Heart left ventricle (tissue), 13 donors: Measurements from ENCODE around the gene COL17A1.

Experiments used
- CTCF ChIP-seq, 12 donors: fragments of 200-600 bp; sonication (generic) in 4 of 12; IDR thresholded peaks; one replicate each; pipeline versions ENCODE4 v1.5.0 to v1.8.0; 2018 to 2022; ENCODE audit warnings: antibody characterized with exemption in 12 of 12, mild to moderate bottlenecking in 5 of 12
- POLR2A ChIP-seq, 2 donors: fragments of 450-650 bp; IDR thresholded peaks; one replicate each; pipeline ENCODE4 v1.6.1; 2017; ENCODE audit warnings: antibody characterized with exemption in 2 of 2, mild to moderate bottlenecking in 2 of 2, moderate library complexity in 2 of 2
- donor health status: ischemic (EF 13 %, LVEDD 7.1; RV severe dilation, severe dysfunction).
- donor health status: DM: no; HTN: yes; CAD: no.
- donor health status: DM: no; HTN: no; CAD: no.
- donor health status: ischemic (EF 25% LVEDD 6.9; RV normal size, moderate dysfunction).
- donor health status: ischemic (EF 25% LVEDD 5.7; RV mildly dilated, moderate dysfunction).
- donor health status: ischemic (EF 35%, LVEDD 5.7; RV mildly dilated, moderate dysfunction).
- donor health status: nonischemic (EF 11% LVEDD 7.7; RV severe dilation, severe dysfunction).
- donor health status: DM: yes; HTN: yes; CAD: no.
- donor health status: PGD.
- donor health status: ischemic (EF 29% LVEDD 5.4; RV normal size, mild dysfunction).
- donor health status: nonischemic (EF 23%, LVEDD 6.1; RV moderate dilation, normal function).

GRCh38 chr10:104099269-104099668 lies 13.6 kb upstream of the COL17A1 start:
- TF ChIP-seq CTCF (IDR thresholded peaks at IDR 0.05) (no peak), POLR2A (IDR thresholded peaks at IDR 0.05) (no peak)
